Left renal cortex interstitium (tissue), 4 donors: Measurements from ENCODE around the gene RAB35. TPM values are rescaled to one million over a fixed set of nuclear protein-coding genes. Genes with fewer than 3 reads are reported as not detected.

Experiments used
- DNase-seq, 4 donors: peaks; one replicate each; pipeline ENCODE4 v3.0.0-alpha.2; 2013; ENCODE audit warnings: low read depth in 4 of 4, low spot score in 2 of 4, missing footprints in 1 of 4
- polyA plus RNA-seq, 4 donors: library from polyadenylated mRNA; unstranded; fragments of 120-200 nt; gene quantifications; one replicate each; pipeline ENCODE4 v1.2.1, GENCODE V29; 2013; ENCODE audit not compliant: insufficient read length in 4 of 4

Gene RAB35
- polyA plus RNA-seq, 4 donors, result 33.6 to 47.7 (median 41.7) TPM

- no peak for DNase-seq
These were observed 26.3 kb downstream of the RAB35 start for GRCh38 chr12:120090206-120090605.

DNA sequence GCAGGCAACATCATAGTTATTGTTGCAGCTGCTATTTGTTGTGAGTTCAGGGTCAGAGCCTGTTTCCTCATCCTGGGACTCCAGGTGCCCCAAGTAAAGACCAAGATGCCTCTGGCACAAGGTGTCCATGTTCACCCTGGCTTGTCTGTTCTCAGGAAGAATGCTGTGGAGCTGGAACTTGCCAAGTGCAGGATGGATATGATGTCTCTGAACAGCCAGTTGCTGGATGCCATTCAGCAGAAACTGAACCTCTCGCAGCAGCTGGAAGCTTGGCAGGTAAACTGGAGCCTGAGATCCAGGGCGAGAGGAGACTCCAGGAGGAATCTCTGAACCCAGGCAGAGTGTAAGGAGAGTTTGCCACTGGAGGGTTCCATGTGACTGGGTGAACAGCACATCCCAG is 26.8 kb downstream of the RAB35 start:
- no peak for DNase-seq

GRCh38 chr12:120089105-120089504 is 27.4 kb downstream of the RAB35 start:
- DNase-seq, result no peak

DNA sequence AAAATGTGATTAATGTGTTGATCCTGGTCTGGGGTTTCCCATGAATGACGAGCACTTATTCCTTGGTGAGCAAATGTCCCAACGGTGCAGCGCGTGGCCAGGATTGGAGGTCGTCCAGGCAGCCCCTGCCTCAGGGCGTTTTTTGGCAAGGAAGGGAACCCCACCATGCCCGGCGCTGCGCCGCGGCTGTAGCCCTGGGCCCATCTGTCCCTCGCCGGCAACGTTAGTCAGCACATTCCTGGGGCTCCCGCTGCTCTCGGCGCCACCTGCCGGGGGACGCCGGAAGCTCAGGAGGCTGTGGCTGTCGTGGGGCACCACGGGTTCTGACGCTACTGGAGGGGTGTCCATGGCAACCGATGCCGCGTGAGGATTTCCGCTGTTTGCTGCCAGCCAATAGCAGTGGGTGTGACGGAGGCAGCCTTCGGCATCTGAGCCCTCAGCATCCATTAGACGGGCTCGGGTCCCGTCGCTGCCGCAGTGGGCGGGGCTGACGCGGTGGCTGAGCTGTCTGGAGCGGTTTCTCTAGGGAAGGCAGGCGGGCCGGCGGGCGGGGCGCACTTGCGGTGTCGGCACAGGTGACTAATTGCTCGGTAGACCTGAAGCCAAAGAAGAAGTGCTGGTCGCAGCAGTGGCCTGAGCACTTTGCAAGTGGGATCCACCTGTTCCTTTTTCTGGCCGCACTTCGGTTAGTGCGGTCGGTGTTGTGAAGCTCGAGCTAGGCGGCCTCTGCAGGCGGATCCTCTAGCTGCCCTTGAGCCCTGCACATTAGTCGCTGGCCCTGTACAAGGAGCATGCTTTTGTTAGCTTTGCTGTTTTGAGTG is 29.5 kb downstream of the RAB35 start:
- DNase-seq, result peak; percentile 88 to 93 (median 92)

DNA sequence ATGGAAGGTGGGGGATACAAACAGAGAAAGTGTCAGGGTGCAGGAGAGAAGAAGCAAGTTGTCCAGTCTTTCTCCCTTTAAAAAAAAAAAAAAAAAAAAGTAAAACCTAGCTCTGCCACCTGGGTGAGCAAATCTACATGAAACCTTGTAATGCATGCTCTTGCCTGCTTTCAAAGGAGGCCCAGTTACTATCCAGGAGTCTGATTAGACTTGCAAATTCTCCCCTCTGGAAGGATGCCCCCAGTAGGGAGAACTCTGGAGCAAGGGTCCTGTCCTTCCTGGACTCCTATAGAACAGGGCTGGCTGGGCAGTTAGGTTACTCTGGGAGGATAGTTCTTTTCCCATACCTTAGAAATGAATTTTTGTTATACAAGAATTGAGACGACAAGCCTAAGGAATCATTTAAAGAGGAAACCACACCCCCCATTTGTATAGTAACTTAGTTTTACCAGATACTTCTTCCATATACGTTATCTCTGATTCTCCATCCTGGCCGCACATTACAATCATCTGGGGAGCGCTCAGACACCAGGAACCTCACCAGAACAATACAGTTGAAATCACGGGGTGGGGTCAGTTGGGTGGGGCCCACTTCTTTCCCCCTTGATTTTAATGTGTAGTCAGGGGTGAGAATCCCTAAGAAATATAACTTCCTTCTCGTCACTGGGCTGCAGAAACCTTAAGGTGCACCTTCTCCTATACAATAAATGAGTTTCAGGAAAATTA is 30.5 kb downstream of the RAB35 start:
- DNase-seq, result no peak

DNA sequence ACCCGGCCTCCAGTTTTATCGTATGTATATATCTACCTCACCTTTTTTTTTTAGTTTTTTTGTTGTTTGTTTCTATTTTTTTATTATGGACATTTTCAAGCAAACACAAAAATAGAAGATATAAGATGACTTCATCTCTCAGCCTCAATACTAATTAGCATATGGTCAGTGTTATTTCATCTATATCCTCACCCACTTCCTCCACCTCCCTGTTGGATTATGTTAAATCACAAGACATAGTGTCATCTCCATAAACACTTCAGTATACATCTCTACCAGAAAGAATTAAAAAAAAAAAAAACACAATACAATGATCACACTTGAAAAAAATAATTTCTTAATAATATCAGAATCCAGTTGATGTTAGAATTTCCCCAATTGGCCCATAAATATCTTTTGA is 34.9 kb downstream of the RAB35 start:
- no peak for DNase-seq

- no peak for DNase-seq
These were observed 36.8 kb downstream of the RAB35 start for GRCh38 chr12:120079411-120080400.

GRCh38 chr12:120078868-120079267 is 37.7 kb downstream of the RAB35 start:
- no peak for DNase-seq

GRCh38 chr12:120077260-120077659 is 39.3 kb downstream of the RAB35 start:
- no peak for DNase-seq

DNA sequence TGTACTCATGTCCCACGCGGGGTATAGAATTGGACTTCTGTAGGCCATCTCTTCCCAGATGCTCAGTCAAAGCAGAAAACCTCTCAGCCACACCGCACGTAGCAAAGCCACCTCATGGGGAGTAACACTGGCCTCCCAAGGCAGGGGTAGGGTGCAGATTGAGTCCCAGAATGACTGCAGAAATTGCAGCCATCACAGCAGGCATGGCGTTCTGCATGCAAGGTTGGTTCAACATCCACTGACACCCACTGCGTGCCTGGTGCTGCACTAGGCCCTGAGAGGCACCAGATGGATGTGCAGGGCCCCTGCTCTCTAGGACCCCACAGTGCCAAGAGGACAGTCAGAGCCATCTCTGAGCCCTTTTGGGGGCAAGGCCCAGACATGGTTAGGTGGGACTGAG is 39.9 kb downstream of the RAB35 start:
- DNase-seq, result no peak

- DNase-seq, result no peak
These were observed 41.4 kb downstream of the RAB35 start for GRCh38 chr12:120075034-120075616.

DNA sequence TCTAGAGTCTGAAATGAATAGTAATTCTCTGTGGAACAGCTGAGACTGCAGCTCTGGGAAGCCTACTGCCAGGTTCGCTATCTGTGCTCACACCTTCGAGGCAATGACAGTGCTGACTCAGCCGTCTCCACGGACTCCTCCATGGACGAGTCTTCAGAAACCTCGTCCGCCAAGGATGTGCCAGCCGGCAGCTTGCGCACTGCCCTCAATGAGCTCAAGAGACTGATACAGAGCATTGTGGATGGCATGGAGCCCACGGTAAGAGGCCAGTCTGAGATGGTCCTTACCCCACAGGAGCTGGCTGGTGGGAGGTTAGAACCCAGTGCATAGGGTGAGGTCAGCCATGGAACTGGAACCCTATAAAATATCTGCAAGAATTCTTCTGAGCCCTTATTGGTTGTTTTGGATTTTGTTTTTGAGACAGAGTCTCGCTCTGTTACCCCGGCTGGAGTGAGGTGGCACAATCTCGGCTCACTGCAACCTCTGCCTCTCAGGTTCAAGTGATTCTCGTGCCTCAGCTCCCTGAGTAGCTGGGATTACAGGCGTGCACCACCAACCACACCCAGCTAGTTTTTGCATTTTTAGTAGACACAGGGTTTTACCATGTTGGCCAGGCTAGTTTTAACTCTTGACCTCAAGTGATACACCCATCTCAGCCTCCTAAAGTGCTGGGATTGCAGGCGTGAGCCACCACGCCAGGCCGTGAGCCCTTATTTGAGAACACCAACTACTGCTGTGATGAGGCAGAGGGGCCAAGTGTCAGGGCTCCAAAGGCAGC is 43.9 kb downstream of the RAB35 start:
- no peak for DNase-seq

DNA sequence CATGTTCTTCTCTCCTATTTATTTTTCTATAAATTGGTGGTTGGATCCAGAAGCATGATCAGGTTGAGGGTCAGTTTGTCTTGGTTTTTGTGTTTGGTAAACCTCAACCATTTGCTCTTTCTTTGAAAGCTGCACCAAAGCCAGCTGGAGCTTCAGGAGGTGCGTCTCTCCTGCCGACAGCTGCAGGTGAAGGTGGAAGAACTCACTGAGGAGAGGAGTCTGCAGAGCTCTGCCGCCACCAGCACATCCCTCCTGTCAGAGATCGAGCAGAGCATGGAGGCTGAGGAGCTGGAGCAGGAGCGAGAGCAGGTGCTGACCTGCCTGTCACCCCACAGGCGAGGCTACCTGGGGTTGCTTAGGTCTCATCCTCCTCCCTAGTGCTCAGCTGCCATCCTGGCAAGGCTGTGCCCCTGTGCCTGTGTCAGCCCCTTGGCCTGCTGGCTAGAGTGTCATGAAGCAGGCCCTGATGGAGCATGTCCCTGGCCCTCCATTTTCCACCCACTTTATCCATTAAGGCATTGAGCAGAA is 45.0 kb downstream of the RAB35 start:
- DNase-seq, result no peak

DNA sequence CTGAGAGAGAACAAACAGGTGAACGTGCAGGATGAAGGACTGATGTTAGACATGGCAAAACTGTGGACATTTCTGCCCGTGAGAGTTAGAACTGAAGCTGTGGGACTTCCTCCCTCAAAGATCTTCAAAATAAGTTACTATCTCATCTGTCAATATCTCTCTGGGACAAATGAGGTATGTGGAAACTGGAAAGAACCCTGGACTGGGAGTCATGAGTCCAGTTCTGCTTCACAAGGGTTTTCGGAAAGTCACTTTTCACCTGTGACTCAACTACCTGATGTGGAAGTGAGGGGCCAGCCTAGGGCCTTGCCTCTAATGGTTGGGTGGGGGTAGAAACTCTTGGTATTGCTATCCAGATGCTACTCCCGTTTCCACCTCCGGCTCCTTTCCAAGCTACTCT is 47.3 kb downstream of the RAB35 start:
- DNase-seq, result no peak

- no peak for DNase-seq
These were observed 48.7 kb downstream of the RAB35 start for GRCh38 chr12:120067901-120068300.

DNA sequence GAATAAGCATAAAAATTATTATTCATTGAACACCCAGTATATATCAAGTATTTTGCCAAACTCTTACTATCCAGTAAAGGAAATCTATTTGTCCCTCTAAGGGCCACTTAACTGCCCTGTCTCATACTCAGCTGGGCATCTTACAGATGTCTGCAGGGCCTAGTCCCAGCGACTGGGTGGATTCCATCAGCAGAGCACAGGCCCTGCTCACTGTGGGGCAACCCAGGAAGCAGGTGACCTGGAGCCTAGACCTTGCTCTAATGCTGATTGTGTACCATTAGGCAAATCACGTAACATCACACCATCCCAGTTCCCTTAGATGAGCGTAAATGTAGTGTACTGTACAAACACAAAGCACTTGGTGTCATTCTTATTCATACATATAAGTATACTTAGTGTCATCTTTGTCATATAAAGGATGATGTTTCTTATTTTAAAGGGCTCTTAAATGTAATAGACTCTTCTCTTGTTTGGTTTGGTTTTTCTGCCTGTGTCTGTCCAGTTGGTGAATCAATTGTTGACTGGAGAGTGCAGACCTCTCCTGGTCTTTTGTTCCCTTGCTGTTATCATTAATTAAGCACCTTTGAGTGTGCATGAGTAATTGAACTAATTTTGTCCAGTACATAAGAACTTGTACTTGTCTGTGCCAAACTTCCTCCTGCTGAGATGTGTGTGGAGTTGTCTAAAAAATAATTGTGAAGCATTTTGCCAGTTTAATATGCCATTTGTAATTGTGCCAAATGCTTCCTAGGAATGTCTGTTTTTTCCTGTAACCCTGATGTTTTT is 49.3 kb downstream of the RAB35 start:
- no peak for DNase-seq

GRCh38 chr12:120066341-120066740 is 50.2 kb downstream of the RAB35 start:
- no peak for DNase-seq

DNA sequence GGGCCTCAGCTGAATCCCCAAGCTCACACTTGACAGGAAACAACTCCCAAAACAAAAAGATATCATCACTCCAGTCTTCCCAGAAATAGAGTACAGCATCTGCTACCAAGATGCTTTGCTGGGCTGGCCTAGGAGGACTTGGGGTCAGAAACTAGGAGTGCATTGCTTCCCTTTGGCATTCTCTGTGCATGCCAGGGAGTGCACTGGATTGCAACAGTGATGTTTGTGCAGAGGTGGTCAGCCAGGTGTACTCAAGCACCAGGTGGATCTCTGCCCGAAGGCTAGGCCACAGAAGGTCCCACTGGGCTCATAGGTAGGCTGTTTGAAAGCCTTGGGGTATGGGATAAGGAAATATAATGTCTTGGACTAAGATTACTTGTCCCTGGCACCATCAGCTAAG is 51.1 kb downstream of the RAB35 start:
- no peak for DNase-seq
